Activated naive CD4-positive, alpha-beta T cell (primary cell): ENCODE data around the gene TP53BP1.
"Not testable (repeated sequence)": the region's sequence is repeated elsewhere in the genome, so short reads cannot be mapped to it uniquely, and the experiment has no call there.

Experiments used
- DNase-seq, 4 experiments: peaks; one replicate each; lab custom pipeline; 2025; lab: John Stamatoyannopoulos, UW

Gene TP53BP1, protein sequence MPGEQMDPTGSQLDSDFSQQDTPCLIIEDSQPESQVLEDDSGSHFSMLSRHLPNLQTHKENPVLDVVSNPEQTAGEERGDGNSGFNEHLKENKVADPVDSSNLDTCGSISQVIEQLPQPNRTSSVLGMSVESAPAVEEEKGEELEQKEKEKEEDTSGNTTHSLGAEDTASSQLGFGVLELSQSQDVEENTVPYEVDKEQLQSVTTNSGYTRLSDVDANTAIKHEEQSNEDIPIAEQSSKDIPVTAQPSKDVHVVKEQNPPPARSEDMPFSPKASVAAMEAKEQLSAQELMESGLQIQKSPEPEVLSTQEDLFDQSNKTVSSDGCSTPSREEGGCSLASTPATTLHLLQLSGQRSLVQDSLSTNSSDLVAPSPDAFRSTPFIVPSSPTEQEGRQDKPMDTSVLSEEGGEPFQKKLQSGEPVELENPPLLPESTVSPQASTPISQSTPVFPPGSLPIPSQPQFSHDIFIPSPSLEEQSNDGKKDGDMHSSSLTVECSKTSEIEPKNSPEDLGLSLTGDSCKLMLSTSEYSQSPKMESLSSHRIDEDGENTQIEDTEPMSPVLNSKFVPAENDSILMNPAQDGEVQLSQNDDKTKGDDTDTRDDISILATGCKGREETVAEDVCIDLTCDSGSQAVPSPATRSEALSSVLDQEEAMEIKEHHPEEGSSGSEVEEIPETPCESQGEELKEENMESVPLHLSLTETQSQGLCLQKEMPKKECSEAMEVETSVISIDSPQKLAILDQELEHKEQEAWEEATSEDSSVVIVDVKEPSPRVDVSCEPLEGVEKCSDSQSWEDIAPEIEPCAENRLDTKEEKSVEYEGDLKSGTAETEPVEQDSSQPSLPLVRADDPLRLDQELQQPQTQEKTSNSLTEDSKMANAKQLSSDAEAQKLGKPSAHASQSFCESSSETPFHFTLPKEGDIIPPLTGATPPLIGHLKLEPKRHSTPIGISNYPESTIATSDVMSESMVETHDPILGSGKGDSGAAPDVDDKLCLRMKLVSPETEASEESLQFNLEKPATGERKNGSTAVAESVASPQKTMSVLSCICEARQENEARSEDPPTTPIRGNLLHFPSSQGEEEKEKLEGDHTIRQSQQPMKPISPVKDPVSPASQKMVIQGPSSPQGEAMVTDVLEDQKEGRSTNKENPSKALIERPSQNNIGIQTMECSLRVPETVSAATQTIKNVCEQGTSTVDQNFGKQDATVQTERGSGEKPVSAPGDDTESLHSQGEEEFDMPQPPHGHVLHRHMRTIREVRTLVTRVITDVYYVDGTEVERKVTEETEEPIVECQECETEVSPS (N-terminal part only)

DNA sequence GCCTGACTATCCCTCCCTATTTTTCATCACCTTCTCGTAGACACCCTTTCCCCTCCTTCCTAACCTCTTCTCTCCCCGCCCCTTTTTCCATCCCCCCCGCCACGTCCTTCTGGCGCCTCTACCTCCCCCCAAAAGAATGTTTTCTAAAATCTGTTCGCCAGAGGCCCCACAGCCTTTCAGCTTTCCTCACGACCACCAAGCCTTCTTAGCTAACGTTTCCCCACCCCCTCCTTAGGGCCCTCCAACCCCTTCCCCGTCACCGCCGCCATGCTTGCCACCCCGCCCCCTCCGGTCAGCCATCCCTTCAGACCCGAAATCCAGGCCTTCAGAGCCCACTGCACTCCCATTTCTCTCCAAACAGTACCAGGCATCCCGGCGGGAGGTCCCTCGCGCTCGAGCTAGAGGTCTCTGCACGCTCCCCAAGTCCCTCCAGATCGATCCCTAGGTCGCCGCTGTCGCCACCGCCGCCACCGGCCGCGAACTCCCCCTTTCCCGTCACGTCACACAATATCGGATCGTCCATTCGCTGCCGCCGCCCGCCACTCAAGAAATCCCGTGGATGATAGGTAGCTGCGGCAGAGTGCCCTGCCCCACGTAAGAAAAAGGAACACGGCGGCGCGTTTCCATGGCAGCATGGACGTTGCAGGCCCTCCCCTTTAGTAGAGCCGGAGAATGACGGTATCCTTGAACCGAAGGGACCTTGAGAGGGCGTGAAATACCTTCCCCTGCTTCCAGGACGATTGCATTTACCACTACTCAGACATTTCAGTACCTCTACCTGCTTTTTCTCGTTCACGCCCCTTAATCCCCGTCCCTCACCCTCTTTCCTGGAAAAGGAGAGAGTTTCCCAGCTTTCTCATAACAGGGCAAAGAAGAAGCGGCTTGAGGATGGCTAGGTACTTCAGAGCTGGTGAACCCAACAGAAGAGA lies at the start of gene TP53BP1:
TSS of gene TP53BP1 (minus strand) at position 484 of the 929 bp plus-strand sequence. CDS start at position 371, 113 bp downstream.
- DNase-seq = peak; percentile 83 to 92 (median 88)

DNA sequence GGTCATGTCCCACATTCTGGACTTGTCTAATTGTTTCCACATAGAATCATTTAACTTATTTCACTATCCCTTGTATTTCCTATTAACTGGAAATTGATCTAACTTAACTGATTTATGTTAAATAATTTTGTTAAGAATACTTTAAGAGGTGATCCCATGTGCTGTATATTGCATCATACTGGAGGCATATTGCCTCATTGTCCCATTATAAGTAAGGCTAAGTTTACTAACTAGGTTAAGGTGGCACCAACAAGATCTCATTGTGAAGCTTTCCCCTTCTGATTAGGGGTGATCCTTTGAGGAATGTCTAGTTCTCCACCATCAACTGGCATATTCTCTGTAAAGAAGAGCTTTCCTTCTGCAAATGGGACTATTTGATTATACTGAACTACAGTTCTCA lies 48.8 kb upstream of the TP53BP1 start:
- no peak for DNase-seq

DNA sequence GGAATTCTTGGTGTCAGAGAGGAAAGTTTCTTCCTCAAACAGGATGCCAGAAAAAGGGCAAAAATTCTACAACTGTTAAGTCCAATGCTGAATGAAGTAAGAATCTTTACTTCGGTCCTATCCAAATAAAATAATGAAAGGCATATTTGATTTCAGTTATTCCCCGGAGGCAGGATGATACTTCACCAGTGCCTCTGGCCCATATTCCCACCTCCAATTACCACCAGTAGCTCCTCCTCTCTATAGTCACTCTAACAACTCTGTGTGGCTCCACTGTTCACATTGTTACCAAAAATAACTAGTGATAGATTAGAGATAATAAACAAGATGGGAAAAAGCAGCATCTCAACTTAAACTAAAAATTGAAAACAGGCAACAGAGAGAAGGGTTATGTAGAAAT lies 45.1 kb upstream of the TP53BP1 start:
- no peak for DNase-seq

DNA sequence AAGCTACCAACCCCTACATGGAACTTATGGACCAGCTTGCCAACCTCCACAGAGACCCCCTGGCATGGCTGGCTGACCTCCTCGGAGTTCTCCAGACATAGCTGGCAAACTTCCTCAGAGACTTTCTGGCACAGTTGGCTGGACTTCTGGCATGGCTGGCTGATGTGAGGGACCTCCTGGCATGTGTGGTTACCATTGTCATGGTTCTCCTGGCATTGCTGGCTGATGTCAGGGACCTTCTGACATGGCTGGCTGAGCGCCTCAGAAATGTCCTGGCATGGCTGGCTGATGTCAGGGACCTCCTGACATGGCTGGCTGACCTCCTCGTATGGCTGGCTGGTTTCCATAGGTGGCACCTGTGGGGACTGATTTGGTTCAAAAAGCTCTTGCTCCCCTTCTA lies 41.9 kb upstream of the TP53BP1 start:
- no peak for DNase-seq

DNA sequence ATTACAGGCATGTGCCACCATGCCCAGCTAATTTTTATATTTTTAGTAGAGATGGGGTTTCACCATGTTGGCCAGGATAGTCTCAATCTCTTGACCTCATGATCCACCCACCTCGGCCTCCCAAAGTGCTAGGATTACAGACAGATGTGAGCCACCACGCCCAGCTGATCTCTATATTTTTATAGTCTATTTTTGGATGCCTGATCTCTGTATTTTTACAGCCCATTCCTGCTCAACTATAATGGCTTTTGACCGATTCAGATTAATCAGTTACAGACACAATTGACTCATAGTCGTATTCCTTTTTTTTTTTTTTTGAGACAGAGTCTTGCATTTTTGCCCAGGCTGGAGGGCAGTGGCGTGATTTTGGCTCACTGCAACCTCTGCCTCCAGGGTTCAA lies 39.9 kb upstream of the TP53BP1 start:
- DNase-seq = not testable (repeated sequence)

DNA sequence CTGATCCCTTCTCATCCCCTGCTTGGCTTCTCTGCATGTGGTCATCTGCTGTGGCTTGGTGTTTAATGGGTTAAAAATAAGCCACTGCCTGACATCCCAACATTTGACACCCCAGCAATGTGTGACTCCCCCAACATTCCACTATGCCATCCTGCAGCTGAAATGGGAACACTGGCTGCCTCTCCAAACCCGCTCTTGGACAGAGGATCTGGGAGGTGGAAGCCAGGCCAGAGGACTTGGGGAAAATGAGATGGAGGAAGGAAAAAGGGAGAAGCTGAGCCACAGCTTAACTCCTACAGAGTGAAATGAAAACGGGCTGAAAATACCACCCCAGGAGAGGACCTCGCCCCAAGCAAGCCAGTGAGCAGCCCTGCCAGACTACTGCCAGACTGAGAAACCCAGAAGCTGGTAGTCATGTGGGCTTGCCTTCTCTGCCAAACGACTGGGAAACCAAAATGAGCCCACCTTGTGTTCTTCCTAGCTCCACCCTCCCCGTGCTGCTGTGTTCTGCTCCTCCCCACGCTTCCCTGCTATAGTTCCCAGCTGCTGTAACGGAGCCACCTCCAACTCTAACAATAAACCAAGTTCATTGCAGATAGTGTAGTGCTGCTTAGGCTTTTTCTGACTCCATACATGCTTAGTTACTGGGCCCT lies 38.2 kb upstream of the TP53BP1 start:
- no peak for DNase-seq

DNA sequence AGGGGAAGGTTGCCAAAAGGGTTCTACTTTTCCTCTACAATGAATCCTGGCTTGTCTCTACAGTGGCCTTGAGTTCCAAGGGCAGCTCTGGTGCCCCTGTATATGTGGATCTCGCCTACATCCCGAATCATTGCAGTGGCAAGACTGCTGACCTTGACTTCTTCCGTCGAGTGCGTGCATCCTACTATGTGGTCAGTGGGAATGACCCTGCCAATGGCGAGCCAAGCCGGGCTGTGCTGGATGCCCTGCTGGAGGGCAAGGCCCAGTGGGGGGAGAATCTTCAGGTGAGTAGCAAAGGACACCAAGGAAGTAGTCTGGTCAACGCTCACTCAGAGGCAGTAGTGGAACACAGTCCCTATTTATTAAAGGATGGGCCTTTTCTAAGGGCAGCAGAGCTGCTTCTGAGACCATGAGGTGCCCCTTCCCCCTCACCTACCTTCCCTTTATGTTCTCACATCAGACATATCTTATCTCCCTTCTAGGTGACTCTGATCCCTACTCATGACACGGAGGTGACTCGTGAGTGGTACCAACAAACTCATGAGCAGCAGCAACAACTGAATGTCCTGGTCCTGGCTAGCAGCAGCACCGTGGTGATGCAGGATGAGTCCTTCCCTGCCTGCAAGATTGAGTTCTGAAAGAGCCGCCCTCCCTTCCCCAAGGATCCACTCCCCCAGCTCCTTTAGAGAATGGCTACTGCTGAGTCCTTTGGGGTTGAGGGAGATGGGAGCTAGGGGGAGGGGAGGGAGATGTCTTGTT lies 36.8 kb upstream of the TP53BP1 start:
- DNase-seq = no peak

DNA sequence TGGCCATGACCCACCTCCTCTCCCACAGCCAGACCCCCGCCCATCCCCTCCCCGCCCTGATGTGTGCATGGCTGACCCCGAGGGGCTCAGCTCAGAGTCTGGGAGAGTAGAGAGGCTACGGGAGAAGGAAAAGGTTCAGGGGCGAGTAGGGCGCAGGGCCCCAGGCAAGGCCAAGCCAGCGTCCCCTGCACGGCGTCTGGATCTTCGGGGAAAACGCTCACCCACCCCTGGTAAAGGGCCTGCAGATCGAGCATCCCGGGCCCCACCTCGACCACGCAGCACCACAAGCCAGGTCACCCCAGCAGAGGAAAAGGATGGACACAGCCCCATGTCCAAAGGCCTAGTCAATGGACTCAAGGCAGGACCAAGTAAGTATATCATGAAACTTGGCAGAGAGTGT lies 36.2 kb upstream of the TP53BP1 start:
- DNase-seq = no peak

DNA sequence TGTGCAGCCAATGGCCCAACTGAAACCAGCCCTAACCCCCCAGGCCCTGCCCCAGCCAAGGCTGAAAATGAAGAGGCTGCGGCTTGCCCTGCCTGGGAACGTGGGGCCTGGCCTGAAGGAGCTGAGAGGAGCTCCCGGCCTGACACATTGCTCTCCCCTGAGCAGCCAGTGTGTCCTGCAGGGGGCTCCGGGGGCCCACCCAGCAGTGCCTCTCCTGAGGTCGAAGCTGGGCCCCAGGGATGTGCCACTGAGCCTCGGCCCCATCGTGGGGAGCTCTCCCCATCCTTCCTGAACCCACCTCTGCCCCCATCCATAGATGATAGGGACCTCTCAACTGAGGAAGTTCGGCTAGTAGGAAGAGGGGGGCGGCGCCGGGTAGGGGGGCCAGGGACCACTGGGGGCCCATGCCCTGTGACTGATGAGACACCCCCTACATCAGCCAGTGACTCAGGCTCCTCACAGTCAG lies 35.6 kb upstream of the TP53BP1 start:
- no peak for DNase-seq

DNA sequence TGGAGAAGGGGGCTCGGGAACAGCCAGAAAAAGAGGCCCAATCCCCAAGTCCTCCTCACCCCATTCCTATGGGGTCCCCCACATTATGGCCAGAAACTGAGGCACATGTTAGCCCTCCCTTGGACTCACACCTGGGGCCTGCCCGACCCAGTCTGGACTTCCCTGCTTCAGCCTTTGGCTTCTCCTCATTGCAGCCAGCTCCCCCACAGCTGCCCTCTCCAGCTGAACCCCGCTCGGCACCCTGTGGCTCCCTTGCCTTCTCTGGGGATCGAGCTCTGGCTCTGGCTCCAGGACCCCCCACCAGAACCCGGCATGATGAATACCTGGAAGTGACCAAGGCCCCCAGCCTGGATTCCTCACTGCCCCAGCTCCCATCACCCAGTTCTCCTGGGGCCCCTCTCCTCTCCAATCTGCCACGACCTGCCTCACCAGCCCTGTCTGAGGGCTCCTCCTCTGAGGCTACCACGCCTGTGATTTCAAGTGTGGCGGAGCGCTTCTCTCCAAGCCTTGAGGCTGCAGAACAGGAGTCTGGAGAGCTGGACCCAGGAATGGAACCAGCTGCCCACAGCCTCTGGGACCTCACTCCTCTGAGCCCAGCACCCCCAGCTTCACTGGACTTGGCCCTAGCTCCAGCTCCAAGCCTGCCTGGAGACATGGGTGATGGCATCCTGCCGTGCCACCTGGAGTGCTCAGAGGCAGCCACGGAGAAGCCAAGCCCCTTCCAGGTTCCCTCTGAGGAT lies 35.0 kb upstream of the TP53BP1 start:
- DNase-seq = no peak

DNA sequence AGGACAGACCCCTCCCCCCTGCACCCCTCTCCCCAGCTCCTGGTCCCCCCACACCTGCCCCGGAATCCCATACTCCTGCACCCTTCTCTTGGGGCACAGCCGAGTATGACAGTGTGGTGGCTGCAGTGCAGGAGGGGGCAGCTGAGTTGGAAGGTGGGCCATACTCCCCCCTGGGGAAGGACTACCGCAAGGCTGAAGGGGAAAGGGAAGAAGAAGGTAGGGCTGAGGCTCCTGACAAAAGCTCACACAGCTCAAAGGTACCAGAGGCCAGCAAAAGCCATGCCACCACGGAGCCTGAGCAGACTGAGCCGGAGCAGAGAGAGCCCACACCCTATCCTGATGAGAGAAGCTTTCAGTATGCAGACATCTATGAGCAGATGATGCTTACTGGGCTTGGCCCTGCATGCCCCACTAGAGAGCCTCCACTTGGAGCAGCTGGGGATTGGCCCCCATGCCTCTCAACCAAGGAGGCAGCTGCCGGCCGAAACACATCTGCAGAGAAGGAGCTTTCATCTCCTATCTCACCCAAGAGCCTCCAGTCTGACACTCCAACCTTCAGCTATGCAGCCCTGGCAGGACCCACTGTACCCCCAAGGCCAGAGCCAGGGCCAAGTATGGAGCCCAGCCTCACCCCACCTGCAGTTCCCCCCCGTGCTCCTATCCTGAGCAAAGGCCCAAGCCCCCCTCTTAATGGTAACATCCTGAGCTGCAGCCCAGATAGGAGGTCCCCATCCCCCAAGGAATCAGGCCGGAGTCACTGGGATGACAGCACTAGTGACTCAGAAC lies 34.3 kb upstream of the TP53BP1 start:
- DNase-seq = no peak

DNA sequence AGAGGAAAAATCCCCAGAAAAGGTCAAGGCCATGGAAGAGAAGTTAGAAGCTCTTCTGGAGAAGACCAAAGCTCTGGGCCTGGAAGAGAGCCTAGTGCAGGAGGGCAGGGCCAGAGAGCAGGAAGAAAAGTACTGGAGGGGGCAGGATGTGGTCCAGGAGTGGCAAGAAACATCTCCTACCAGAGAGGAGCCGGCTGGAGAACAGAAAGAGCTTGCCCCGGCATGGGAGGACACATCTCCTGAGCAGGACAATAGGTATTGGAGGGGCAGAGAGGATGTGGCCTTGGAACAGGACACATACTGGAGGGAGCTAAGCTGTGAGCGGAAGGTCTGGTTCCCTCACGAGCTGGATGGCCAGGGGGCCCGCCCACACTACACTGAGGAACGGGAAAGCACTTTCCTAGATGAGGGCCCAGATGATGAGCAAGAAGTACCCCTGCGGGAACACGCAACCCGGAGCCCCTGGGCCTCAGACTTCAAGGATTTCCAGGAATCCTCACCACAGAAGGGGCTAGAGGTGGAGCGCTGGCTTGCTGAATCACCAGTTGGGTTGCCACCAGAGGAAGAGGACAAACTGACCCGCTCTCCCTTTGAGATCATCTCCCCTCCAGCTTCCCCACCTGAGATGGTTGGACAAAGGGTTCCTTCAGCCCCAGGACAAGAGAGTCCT lies 33.4 kb upstream of the TP53BP1 start:
- no peak for DNase-seq

DNA sequence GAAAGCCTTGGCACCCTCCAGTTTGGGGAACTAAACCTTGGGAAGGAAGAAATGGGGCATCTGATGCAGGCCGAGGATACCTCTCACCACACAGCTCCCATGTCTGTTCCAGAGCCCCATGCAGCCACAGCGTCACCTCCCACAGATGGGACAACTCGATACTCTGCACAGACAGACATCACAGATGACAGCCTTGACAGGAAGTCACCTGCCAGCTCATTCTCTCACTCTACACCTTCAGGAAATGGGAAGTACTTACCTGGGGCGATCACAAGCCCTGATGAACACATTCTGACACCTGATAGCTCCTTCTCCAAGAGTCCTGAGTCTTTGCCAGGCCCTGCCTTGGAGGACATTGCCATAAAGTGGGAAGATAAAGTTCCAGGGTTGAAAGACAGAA lies 32.2 kb upstream of the TP53BP1 start:
- no peak for DNase-seq

DNA sequence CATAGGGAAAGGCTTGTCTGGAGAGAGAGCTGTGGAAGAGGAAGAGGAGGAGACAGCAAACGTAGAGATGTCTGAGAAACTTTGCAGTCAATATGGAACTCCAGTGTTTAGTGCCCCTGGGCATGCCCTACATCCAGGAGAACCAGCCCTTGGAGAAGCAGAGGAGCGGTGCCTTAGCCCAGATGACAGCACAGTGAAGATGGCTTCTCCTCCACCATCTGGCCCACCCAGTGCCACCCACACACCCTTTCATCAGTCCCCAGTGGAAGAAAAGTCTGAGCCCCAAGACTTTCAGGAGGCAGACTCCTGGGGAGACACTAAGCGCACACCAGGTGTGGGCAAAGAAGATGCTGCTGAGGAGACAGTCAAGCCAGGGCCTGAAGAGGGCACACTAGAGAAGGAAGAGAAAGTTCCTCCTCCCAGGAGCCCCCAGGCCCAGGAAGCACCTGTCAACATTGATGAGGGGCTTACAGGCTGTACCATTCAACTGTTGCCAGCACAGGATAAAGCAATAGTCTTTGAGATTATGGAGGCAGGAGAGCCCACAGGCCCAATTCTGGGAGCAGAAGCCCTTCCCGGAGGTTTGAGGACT lies 31.4 kb upstream of the TP53BP1 start:
- DNase-seq = no peak

DNA sequence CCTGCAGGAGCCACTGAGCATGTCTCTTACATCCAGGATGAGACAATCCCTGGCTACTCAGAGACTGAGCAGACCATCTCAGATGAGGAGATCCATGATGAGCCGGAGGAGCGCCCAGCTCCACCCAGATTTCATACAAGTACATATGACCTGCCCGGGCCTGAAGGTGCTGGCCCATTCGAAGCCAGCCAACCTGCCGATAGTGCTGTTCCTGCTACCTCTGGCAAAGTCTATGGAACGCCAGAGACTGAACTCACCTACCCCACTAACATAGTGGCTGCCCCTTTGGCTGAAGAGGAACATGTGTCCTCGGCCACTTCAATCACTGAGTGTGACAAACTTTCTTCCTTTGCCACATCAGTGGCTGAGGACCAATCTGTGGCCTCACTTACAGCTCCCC lies 30.7 kb upstream of the TP53BP1 start:
- DNase-seq = no peak

DNA sequence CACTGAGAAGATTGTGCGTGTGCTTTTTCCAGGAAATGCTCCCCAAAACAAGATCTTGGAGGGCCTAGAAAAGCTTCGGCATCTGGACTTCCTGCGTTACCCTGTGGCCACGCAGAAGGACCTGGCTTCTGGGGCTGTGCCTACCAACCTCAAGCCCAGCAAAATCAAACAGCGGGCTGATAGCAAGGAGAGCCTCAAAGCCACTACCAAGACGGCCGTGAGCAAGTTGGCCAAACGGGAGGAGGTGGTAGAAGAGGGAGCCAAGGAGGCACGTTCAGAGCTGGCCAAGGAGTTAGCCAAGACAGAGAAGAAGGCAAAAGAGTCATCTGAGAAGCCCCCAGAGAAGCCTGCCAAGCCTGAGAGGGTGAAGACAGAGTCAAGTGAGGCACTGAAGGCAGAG lies 29.3 kb upstream of the TP53BP1 start:
- DNase-seq = no peak

DNA sequence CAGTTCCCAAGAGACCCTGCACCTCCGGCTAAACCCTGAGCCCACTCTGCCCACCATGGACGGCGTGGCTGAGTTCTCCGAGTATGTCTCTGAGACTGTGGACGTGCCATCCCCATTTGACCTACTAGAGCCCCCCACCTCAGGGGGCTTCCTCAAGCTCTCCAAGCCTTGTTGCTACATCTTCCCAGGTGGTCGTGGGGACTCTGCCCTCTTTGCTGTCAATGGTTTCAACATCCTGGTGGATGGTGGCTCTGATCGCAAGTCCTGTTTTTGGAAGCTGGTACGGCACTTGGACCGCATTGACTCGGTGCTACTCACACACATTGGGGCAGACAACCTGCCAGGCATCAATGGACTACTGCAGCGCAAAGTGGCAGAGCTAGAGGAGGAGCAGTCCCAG lies 28.5 kb upstream of the TP53BP1 start:
- no peak for DNase-seq
